Stimulated activated CD8-positive, alpha-beta memory T cell treated with anti-CD3 and anti-CD28 coated beads, Interleukin-15, amount 100 ng/mL, for 24 hours (primary cell): Measurements from ENCODE around the gene FHIT.

Experiments
- DNase-seq: peaks from one replicate; pipeline ENCODE4 v3.0.0-alpha.2; 2020; ENCODE audit warnings: low read depth

Gene FHIT

GRCh38 chr3:60160822-60161748 lies 1090.2 kb downstream of the FHIT start:
- DNase-seq, result no peak

GRCh38 chr3:60160111-60160821 lies 1091.0 kb downstream of the FHIT start:
- no peak for DNase-seq

GRCh38 chr3:60158035-60158434 lies 1093.2 kb downstream of the FHIT start:
- no peak for DNase-seq

GRCh38 chr3:60154011-60154410 lies 1097.2 kb downstream of the FHIT start:
- no peak for DNase-seq

DNA sequence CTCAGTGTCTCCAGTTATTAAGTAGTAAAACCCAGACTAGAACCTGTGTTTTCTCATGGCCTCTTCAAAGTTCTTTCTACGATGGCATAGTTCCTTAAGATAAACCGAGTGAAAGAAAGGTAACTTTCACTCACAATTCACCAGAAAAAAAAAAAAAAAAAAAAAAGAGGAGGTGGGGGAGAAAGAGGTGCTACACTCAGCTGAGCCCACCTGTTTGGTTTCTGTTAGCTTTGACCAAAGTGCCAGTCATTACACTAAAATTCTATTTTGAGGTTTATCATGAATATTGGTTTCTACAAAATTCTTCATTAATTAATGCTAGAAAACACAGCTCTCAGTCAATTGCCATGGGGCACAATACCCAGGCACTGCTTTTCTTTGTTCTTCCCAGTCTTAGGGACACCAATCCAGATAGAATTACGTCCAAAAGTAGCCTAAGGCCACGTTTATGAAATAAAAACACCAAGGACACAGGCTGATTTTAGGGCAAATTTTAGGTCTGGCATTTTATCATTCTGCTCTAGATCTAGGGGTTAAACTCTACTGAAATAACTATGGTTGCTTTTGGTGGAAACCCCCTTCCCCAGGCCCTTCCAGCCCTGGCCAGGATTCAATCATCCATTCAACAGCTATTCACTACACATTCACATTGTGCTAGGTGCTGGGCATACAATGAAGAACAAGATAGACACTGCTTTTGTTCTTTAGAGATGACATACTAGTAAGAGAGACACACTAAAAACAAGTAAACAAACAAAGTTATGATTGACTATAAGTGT lies 1097.8 kb downstream of the FHIT start:
- DNase-seq, result no peak

GRCh38 chr3:60149501-60149900 lies 1101.8 kb downstream of the FHIT start:
- no peak for DNase-seq

DNA sequence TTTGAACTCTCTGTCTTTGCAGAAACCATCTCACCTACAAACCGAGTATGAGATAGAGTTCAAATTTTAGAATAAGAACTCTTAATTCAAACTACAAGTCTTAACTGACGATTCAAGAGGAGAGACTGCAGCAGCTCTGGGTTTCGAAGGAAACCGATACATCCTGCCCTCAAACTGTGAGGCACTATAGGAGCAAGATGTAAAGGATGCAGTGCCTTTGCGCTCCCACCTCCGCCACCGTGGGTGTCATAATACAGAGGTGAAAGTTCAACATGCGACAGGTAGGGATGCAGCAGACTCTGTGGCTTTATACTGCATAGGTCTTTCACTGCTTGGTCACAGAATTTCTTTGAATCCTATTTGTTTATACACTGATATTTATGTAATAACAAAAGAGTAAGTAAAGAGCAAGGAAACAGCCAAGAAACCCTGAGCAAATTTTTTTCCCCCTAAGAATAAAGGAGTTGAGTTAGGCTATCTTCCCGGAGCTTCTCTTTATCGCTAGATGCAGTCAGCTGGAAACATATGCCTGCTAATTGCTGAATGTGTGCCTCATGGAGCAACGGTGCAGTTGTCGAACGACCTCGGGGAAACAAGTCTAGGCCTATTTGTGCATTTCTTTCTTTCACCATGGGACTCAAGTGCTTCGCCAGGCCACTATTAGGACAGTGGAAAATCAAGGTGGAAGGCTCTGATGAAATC lies 1103.9 kb downstream of the FHIT start:
- DNase-seq, result no peak

DNA sequence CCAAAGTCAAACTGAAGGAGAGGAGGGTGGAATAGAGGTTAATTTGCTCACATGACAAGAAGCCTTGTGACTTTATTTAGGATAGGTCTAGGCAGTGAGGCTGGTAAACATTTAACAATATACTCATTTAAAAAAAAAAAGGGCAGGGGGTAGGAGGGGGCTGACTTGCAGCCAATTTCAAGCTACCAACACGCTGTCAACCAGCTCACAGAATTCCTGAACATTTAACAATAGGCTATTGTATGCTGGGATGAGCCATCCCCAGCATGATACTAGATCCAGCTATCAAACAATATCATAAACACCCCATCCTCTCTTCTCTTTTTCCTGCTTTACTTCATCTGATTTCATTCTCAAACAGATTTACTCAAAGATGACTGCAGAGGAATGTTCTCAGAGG lies 1105.1 kb downstream of the FHIT start:
- DNase-seq, result no peak

GRCh38 chr3:60144071-60144470 lies 1107.2 kb downstream of the FHIT start:
- DNase-seq, result no peak

DNA sequence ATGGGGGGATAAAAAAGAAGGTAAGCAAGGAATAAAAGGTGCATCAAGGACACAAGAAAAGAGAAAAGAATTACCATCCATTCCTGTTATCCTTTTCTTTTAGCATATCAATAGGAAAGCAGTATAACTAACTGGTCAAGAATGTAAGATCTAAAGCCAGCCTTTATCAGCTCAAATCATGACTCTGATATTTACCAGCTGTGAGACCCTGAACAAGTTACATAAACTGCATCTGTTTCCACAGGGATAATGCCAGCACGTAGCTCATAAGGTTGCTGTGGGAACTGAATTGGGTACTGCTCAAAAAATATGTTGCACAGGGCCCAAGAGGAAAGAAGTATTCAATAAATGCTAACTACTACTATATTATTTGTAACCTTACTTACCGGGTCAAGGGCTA lies 1109.2 kb downstream of the FHIT start:
- no peak for DNase-seq

GRCh38 chr3:60140160-60140559 lies 1111.1 kb downstream of the FHIT start:
- DNase-seq, result no peak

DNA sequence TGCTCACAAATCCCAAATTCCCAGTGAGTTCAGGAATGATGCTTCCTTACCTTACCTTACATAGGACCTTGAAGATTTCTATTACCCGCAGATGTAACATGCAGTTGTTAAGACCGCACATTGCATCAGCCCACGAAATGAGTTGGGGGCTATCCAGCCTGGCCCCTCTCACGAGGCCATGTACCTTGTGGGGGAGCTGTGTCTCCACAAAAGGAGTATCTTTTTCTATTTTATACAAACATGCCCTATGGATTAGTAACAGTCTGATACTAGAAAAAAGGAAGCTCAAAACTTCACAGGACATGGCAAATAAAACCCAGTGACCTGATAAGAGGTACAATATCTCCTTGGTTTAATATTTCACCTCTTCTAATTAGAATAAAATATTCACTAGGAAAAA lies 1114.7 kb downstream of the FHIT start:
- no peak for DNase-seq

GRCh38 chr3:60135474-60135873 lies 1115.8 kb downstream of the FHIT start:
- DNase-seq, result no peak

GRCh38 chr3:60133269-60134162 lies 1117.7 kb downstream of the FHIT start:
- DNase-seq, result no peak

- no peak for DNase-seq
These were observed 1119.6 kb downstream of the FHIT start for GRCh38 chr3:60131618-60132017.

DNA sequence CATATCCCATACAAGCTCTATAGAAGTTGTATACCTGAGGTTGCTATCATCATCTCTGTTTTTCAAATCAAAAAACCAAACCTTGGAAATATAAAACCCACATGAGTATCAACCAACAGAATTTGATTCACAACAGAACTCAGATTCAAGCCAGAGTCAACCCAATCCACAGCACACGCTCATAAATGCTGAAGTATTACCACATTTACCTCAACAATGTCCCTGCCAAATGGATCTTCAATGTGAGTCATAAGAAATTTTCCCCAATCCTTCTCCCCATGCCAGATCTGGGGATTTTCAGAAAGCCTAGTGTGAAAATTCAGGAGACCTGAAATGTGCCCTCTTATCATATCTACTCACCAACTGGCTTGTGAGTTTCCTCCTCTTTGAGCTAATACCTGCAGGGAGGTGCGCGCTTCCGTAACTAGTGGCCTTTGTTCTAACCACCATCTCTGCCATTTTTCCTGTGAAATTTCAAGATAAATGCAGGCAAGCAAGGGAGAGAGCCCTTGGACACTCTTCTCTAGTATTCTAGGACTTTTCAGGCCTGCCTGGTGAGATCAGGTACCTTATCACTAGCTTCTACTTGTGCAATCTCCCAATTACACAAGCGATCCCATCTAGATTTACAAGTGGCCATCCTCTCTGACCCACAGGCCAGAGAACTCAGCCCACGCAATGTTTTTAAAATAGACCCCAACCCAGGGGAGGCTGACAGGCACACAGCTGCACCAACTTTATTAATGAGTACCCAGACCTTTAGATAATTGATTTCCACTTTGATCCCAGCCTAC lies 1124.5 kb downstream of the FHIT start:
- no peak for DNase-seq

DNA sequence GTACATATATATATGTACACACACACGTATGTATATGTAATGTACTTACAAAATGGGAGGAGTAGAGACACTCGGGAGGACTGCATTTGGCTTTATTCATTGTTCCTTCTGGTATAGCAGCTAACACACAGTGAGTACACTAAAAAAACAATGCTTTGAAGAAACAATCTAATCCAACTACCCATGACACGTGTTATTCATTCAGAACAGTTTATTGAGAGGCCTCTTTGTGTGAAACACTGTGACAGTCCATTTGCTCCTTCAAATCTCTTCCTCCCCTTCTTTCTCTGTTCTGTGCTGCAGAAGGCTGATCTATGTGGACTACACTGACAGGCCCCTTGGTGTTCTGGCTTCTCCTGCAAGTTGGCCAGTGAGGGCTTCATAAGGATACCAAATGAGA lies 1125.6 kb downstream of the FHIT start:
- no peak for DNase-seq

- DNase-seq, result no peak
These were observed 1131.0 kb downstream of the FHIT start for GRCh38 chr3:60120245-60120644.

GRCh38 chr3:60114191-60114590 lies 1137.1 kb downstream of the FHIT start:
- no peak for DNase-seq

DNA sequence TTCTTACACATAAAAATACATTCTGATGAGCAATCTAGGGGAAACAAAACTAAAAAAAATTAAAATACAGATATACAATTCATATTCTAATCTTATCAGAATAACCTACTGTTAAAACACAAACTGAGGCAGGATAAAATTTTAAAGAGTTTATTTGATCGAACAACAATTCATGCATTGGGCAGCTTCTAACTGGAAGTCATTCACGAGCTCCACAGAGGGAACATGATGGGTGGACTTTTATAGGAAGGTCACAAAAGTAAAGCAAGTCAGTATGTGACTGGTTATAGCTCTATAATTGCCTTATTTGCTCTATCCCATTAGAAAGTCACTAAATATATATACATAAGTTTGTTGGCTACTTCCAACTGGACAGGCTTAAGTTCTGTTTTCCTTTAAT lies 1144.0 kb downstream of the FHIT start:
- no peak for DNase-seq
